HG02840 (cell line): Measurements from ENCODE around the gene NKAIN2.
"Not testable (repeated sequence)": the region's sequence is repeated elsewhere in the genome, so short reads cannot be mapped to it uniquely, and the experiment has no call there.

Experiments
- ATAC-seq: cut with Tn5 transposase; IDR thresholded peaks from one replicate; pipeline ENCODE4 v1.9.1; 2021; ENCODE audit warnings: mild to moderate bottlenecking, moderate library complexity, moderate number of reproducible peaks; ENCODE audit not compliant: unreplicated experiment, low FRiP score

NKAIN2 gene

DNA sequence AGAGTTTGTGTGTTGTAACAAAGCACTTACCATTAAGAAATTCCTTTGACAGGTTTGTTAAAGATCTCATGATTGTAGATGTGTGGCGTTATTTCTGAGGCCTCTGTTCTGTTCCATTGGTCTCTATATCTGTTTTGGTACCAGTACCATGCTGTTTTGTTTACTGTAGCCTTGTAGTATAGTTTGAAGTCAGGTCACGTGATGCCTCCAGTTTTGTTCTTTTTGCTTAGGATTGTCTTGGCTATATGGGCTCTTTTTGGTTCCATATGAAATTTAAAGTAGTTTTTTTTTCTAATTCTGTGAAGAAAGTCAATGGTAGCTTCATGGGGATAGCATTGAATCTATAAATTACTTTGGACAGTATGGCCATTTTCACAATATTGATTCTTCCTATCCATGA, 660.9 kb downstream of the NKAIN2 start:
- not testable (repeated sequence) for ATAC-seq

DNA sequence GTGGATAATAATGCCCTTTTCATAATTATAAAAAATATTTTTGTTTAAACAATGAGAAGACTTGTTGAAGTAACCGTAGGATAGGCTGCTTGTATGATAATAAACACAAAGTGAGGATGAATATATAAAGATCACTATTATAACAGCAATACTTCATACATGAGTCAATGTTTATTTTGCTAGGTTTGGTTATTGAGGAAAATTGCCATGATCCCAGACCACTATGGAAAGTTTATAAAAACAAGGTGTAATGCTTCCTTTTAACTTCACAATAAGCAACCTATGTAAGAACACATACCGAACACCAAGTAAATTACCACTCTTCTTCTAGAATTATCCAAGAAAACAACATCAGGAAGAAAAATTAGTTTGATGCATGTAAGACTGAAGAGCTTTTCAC, 663.3 kb downstream of the NKAIN2 start:
- ATAC-seq = no peak

DNA sequence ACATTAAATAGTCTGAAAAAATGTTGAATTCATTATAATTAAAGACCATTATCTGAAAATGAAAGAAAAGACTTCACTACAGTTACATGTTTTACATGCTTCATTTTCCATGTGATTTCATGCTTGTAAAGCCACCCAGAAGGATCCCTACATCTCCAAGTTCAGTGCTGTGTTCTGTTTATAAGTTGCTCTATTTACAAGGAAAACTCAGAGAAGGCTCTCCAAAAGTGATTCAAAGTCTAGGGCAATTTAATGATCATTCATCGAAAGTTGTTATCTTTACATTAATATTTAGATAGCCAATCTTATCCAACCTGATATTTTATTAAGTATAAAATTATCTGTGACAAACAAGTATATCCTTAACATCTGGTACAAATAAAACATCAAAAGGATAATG, 663.7 kb downstream of the NKAIN2 start:
- no peak for ATAC-seq

DNA sequence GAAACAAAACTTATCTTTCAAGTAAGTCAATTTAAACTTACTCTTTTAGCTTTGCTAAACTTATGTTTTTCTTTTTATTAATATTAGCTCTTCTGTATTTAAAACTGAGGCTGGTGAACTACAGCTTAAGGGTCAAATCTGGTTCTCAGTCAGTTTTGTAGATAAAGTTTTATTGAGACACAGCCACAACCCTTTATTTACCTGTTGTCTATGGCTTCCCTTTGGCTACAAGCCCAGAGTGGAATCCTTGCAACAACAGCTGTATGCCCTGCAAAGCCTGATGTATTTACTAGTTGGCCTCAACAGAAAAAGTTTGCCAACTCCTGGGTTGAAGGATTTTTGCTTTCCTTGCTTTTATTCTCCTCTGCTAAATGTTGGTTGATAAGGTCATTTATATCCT, 667.1 kb downstream of the NKAIN2 start:
- no peak for ATAC-seq

DNA sequence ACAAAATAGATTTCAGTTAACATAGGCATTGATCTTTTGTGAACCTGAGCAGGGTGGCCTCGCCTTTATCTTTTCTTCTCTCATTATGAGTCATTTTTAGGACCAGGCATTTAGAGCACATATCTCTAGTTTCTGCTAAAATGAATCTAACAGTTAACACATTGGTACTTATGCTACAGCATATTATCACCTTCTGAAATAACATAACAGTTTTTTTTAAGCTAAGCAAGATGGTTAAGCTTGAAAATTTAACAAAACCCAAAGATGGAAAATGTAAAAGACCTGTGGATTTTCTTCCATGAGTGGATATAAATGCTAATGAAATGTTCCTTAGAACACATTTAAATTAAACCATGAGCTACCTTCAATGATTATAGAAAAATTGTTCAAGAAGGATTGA, 671.5 kb downstream of the NKAIN2 start:
- no peak for ATAC-seq

DNA sequence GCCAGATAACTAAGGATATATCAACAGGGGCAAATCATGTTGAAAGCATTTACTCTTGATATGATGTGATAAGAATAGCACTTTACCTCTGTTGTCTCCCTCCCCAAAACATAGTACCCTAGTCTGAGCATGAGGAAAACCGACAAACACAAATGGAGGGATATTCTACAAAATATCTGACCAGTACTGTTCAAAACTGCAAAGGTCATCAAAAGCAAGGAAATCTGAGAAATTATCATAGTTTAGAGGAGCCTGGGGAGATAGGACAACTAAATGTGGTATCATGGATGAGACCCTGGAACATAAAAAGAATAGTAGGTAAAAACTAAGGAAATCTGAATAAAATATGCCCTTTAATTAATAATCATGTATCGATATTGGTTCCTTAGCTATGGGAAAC, 675.2 kb downstream of the NKAIN2 start:
- ATAC-seq = no peak

DNA sequence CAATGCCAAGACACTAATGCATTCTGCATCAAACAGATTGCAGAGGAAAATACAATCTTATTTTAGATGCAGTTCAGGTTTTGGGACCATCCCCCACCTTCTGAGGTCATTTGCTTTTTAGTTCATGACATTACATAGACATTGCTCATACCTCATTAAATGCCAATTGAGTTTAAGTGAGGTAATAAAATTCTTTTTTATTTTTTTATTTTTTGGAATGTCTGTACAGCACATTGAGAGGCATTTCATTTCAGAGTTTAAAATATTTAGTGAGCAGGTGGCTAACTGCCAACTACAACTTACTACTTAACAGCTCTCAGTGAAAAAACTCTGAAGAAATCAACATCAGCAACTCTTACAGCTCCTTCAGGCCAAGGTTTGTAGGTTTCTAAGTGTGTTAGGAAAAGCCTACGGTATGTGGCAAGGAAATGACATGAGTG, 676.3 kb downstream of the NKAIN2 start:
- no peak for ATAC-seq

DNA sequence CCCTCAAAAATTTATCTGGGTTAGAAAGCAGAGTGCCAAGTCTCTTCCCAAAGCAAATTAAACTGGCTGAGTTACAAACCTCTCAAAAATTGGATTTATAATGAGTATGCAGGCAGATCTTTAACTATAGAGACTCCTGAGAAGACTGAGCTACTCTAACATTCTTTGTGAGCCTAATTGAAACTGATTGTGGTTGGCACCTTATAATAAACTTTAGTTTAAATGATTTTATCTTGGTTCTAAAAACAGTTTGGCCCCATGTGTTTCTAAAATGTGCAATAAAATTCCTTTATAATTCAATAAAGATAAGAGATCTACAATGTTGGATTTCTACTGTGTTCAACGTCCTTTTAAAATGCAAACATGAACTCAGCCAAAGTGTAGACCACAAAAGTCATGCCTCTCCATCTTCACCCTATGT, 678.4 kb downstream of the NKAIN2 start:
- no peak for ATAC-seq

DNA sequence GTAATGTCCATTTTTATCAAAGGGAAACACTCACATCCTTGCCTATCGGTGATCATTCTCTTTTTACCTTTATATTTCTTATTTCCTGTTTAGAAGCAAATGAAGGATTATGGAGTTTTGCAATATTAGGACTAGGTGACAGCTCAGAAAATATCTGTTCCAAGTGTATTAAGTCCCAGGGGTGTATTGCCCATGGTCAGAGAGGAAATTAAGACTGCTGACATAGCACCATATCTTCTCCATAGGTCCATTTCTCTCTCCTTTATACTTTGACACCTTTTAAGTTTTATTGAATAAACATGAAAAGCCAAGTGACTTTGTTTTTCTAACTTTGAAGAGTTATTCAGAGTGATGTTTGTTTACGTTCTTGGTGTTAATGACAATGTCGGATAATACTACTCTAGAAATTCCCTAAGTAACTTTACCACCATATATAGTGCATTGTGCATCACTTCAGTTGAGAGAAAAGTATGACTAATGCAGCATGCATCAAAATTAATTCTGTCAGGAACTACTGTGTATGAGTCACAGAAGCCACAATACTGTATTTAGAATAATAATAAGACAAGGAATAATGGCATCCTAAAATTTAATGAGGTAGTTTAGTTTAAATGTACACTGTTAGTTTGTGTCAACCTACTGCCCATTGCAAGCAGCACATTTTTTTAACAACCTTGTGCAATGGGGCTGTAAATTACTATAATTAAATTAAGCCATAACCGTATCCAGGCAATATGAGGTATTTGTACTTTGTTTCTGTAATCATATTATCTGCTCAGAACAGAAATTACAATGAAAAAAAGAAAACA, 684.2 kb downstream of the NKAIN2 start:
- no peak for ATAC-seq

DNA sequence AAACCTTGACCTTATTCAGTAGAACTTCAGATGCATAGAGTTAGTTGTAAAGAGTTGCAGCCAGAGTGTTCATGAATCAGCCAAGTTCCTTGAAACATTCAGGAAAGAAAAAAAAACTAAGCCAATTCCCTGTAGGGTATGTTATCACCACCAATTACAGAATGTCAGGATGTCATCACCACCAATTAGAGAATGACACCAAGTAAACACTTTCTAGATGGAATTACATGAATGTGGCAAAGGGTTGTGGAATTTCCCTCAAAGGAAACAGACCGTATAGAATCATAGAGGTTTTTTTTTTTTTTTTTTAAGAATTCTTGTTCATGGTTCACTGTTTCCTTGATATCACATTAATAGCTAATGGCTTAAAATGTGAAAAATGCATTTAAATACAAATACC, 686.5 kb downstream of the NKAIN2 start:
- ATAC-seq = no peak

DNA sequence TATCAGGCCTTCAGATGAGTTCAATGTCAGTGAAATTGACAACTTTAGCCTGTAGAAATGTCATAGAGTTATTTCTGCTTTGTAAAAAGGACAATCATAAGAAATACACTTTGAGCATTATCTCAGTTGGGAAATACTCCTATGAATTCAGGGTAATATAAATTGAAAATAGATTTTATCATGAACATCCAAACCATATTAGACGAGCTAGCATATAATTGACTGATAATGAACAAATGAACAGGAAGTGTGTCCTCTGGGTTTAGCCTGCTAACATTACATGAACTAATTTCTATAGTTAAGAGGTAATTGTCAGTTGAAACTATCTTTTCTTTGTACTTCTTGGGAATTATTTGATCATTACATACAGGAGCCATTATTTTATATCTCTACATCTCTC, 689.6 kb downstream of the NKAIN2 start:
- no peak for ATAC-seq

DNA sequence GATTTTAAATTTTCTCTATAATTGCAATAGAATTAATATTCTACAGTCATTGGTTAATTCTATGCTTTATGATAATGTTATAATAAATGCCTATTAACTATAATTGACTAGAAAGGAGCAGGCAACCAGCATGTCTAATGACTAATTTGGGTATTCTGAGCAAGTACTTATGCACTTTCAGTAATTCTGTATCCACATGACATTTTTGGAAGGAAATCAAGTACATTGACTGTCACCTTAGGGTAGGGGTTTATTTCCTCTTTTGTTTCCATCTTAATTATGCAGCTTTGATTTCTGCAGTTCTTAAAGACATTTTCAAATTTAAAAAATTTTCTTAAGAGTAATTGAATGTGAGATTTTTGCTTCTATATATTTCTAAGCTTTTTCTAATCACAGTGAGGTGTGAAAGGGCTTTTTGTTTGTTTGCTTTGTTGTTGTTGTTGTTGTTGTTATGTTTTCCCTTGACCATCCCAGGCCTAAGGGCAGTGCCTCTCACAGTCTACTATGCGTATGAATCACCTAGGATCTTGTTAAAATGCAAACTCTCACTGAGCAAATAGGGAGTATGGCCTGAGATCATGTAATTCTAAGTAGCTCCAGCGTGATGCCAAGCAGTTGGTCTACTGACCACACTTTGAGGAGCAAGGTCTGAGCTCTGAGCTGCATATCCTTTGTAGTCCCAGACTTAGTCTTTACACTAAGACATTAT, 691.4 kb downstream of the NKAIN2 start:
- no peak for ATAC-seq

DNA sequence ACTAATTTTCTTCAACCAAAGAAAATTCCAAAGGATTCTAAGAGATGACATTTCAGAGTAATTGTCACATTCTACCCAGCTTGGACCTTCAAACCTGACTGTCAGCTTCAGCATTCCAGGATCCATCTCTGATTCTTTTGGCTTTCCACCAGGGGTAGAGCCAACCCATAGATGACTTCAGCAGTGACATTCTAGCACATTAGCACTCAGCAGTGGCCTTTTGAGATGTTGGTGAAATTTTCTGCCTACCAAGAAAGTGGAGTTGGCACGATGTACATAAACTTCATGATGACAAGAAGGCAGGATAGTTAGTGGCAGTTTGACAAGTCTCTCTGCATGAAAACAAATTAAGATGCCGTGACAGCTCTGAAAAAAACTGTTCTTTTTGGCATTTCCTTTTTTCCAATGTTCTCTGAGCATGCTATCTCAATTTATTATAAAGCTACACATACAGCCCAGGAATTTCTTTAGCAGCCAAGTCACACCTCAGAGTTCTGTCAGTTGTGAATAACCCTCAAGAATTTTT, 692.1 kb downstream of the NKAIN2 start:
- ATAC-seq = no peak

DNA sequence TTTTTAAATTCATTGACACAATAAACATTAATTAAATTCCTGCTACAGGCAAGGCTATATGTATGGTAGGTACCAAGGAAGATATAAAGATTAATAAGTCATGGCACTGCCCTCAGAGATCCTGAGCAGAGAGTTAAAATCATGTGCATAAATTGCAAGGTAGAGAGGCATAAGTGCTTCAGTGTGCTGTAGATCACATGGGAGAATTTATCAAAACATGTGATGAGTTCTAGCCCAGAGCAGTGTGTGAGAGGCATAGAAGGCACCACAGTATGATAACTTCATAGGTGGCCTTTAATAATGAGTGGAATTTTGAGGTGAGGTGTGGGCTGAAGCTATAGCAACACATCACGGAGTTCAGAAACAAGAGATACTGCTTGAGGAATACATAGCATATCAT, 692.7 kb downstream of the NKAIN2 start:
- ATAC-seq = no peak

DNA sequence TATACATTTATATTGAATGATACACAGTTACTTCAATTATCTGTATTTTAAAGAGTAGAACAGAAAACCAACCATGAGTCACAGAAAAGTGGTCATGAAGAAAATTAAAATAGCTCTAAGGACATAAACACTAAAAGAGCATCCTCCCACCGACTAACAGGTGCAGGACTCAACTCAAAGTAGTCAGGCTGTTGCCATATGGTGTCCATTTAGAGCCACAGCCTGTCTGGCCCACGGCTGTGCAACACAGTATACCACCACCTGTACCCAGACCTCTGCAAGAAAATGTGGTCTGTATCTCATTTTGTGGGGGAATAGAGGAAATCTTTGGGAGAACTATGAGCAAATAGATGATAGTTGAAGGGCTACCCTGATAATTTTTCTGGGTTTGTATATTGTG, 708.8 kb downstream of the NKAIN2 start:
- no peak for ATAC-seq

DNA sequence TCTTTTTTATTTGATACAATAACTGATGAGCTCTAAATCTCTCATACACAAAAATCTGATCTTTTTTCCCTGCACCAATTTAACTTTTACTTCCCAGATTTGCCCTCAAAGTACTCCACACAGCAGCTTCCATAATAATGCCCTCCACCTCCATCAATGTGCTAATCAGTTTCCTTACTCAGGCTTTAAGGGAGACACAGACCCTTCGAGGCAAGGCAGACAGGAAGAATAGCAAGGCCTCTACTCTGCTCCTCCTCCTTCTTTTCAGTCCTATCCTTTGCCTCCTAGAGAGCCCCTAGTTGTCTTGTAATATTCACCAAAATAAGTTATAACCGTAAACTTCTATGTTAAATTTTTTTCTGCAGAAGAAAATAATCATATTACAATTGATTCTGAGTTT, 713.7 kb downstream of the NKAIN2 start:
- no peak for ATAC-seq

DNA sequence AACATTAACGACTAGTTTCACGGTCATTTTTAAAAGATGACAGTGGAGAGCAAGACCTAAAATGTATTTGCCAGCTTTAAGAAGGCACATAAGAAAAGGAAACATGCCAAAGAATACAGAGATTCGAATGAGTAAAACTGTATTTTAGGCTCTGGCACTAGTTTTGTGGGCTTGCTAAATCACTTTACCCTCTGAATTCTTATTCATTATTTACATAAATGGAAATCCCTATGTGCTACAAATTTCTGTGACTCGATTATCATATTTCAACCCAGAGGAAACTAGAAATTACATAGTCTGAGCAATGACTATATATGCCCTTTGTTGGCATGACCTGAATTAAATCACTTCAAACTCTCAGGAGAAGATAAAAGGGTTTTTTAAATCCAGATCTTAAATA, 716.8 kb downstream of the NKAIN2 start:
- no peak for ATAC-seq

DNA sequence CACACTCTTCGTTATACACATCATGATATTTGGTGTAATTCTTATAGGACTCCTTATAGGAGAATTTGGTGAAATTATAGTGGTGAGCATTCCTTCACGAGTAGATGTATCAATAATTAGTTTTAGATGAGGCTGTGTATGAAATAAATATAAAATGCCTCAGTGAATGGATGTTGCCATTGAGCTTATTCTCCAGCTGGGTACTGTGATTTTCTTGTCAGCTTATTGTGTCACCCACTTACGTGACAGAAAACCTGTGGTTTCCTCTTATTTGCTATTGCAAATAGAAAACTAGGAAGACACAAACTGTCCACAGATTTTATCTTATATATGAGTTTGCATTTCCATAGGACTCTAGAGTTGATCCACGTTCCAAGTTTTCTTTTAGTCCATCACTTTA, 718.7 kb downstream of the NKAIN2 start:
- ATAC-seq = no peak

DNA sequence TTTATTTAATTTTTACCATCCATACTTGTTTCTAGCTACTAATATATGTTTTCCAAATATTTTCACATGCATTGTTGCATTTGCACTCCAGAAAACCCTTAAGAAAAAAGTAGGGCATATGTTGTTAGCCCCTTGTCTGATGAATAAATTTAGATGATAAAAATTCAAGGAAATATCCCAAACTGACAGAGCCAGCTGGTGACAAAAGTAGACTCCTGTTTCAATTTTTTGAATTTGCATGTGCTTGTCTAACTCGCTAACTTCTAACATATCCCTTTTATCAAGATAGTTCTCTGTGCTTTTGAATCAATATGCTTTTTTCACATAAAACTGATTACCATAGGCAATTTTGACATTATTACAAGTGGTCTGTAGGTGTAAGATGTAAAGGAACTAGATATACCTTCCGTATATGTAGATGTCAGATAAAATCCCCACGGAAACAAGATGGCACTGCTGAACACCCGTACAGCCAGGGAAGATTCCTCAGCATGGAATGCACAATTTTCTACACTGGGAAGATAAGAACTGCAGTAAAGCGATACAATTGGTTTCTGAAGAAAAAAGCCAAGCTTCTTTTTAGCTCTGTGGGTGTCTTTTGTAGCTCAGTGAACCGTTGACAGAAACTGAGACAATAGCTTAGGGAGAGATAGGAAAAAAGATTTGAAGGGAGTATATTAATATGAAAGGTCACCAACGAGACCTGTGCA, 721.0 kb downstream of the NKAIN2 start:
- no peak for ATAC-seq

DNA sequence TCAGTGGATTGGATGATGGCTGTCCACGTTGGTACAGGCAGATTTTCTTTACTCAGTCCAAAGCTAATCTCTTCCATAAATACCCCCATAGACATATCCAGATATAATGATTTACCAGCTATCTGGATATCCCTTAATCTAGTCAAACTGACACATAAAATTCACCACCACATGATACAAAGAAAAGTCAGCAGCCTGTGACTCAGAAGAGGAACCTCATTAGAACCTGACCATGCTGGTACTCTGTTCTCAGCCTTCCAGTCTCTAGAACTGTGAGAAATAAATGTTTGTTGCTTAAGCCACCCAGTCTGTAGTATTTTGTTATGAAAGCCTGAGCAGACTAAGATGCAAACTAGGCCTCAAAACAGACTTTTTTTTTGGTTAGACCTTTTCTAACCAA, 727.3 kb downstream of the NKAIN2 start:
- no peak for ATAC-seq

DNA sequence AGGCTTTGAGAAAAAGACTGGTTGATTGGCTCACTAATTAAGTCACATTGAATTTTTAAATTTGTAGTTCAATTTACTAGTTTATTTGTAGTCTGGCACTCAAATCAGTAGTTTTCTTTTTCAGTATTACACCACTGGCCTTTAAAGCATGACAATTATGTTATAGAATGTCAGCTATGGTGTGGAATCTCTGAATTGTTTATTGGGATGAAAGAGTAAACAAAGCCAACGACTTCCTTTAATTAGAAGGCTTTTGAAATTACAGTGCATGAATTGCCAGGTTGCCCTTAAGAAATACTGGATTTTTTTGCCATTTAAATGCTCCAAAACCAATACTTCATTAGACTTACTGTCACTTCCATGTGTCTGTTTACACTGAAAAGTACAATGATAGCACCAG, 731.6 kb downstream of the NKAIN2 start:
- no peak for ATAC-seq
